Esophagus (tissue), 2 donors: Measurements from ENCODE around the gene KLHL40. TPM values are rescaled to one million over a fixed set of nuclear protein-coding genes. Genes with fewer than 3 reads are reported as not detected.

Experiments
- H3K27ac ChIP-seq, 2 donors: one replicate each; pipeline ENCODE4 v1.5.1; 2013; ENCODE audit warnings: low read depth in 2 of 2, mild to moderate bottlenecking in 2 of 2, inconsistent platforms in 1 of 2, low read length in 1 of 2, moderate library complexity in 1 of 2
- H3K27me3 ChIP-seq, 2 donors: one replicate each; pipeline ENCODE4 v1.6.1; 2013; ENCODE audit warnings: low read length in 2 of 2, control low read depth in 1 of 2, mild to moderate bottlenecking in 1 of 2; ENCODE audit not compliant: insufficient read depth in 2 of 2, control insufficient read depth in 1 of 2
- H3K36me3 ChIP-seq, 2 donors: one replicate each; pipeline ENCODE4 v1.6.1; 2013; ENCODE audit warnings: low read length in 1 of 2; ENCODE audit not compliant: control insufficient read depth in 2 of 2, insufficient read depth in 2 of 2
- H3K4me1 ChIP-seq, 2 donors: one replicate each; pipeline ENCODE4 v1.6.1; 2013; ENCODE audit warnings: low read length in 1 of 2; ENCODE audit not compliant: control insufficient read depth in 2 of 2, insufficient read depth in 2 of 2
- H3K4me3 ChIP-seq, 2 donors: one replicate each; pipeline ENCODE4 v1.5.1; 2013; ENCODE audit warnings: low read length in 2 of 2, mild to moderate bottlenecking in 2 of 2, low read depth in 1 of 2, moderate library complexity in 1 of 2
- H3K9me3 ChIP-seq, 2 donors: one replicate each; pipeline ENCODE4 v1.6.1; 2013; ENCODE audit warnings: mild to moderate bottlenecking in 2 of 2, low read depth in 1 of 2, low read length in 1 of 2, moderate library complexity in 1 of 2; ENCODE audit not compliant: control insufficient read depth in 2 of 2, insufficient read depth in 1 of 2
- WGBS, 2 donors: extraction: QIAGEN DNeasy Blood & Tissue Kit; methylation state at CpG; one replicate each; pipeline ENCODE4 v1.1.7; 2013; 5-methylcytosine and 5-hydroxymethylcytosine counted together
- polyA plus RNA-seq, 2 donors: library from polyadenylated mRNA; stranded (reverse); fragments of 200-250 nt; gene quantifications; one replicate each; pipeline ENCODE4 v1.2.3, GENCODE V29; 2013
- donor health status: healthy with polysubstance abuse.
- donor health status: Bipolar disorder and iron deficiency.

The KLHL40 gene
- polyA plus RNA-seq, 2 donors = 0.02 TPM; not detected in 1

DNA sequence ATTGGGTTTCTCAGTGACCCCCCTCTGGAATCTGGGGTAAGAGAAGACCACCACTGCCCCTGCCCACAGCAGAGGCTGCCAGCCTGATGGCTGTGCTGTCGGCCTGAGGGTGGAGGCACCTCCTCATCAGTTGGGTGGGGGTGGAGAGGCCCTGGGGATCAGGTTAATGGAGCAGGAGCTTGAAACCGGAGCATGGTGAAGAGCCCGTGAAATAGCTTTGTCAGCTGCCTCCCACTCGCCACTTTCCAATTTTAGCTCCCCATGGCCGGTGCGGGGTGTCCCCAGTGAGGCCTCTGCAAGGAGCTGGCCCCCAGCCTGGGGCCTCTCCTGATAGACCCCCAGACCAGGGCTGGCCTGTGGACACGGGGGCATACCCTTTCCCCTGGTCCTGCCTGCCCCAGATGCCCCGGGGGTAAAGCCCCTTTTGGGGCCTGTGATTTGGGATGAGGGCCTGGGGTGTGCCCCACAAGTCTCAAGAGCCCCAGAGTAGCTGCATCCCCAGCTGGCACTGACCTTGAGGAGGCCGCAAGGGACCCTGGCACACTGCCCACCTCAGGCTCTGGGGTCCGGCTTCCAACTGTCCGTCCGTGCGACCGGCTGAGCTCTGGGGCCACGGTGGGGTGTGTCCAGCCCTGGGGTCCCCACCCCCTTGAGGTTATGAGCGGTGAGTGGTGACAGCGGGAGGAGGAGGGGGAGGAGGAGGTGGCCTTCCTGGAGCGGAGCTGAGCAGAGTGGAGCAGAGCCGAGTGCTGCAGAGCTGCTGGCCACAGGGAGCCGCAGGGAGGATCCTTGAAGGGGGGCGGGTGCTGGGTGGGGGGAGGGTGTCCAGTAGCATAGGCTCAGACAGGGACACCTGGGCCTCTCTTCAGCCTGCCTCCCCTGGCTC lies 17.0 kb downstream of the KLHL40 start, which contains the start of gene HHATL:
HHATL (minus strand) TSS at position 733 of the 886 bp plus-strand sequence. CDS start 1,972 bp downstream, outside the sequence.
- H3K27ac ChIP-seq = no peak within 1 kb of the TSS
- H3K27me3 ChIP-seq = no peaks in the 10 kb centered on the region
- H3K4me3 ChIP-seq = no peak within 1 kb of the TSS
- H3K4me1 ChIP-seq = no peaks in the 10 kb centered on the region
- 76 to 78% methylated on average over 17 to 21 of the region's 21 CpGs for WGBS, 2 donors
- no peaks in the 10 kb centered on the region for H3K36me3 ChIP-seq
- H3K9me3 ChIP-seq = no peaks in the 10 kb centered on the region

DNA sequence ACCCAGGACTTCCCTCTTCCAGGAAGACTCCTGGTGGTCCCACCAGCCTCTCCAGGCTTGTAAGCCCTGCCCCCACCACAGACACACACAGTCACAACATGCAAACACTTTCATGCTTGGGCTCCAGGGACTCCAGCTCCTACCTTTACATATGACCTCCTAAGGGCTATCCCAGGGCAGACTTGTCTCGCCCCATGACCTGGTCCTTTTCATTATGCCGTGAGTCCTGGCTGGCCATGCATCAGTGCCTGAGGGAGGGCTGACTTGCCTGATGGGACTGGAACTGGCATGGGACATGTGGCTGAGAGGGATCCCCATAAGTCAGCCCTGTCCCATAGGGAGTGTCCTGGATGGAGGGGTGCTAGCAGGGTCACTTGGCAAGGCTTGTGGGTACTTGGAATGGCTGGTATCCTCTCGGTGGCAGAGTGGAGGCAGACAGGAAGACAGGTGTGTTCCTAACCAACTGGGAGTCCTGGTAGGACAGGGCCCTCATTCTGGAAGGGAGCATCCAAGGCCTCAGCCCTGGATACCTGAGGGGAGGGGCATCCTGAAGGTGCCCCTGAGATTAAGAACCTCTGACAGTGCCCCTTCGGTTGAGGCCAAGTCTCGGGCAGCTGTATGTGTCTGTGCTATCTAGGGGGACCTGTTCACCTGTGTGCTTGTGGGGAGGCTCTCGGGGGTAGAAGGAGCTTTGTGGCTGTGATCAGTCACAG lies 17.8 kb downstream of the KLHL40 start:
- Histone ChIP-seq H3K4me1 (no peaks in the 10 kb centered on the region), H3K9me3 (no peaks in the 10 kb centered on the region), H3K27me3 (no peaks in the 10 kb centered on the region), H3K36me3 (no peaks in the 10 kb centered on the region), H3K27ac (no peak overlapping the region), H3K4me3 (no peak overlapping the region)
- WGBS, 2 donors = 86 to 87% methylated on average over 6 of the region's 6 CpGs

DNA sequence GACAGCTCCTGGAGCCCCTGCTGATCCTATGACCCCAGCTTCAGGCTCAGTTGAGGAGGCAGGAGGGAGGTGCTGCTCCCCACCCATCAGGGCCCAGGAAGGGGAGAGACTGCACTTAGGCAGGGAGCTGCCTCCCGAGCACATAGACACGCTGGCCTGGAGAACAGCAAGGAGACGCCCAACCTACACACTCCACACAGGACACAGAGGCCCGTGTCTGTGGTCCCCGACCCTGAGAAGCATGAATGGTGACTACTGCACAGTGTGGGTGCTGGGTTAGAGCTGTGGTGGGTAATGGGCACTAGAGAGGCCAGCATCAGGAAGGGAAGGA lies 18.3 kb downstream of the KLHL40 start:
- H3K27ac ChIP-seq = no peak overlapping the region
- H3K4me1 ChIP-seq = no peaks in the 10 kb centered on the region
- H3K9me3 ChIP-seq = no peaks in the 10 kb centered on the region
- 83 to 84% methylated on average over 5 of the region's 5 CpGs for WGBS, 2 donors
- no peaks in the 10 kb centered on the region for H3K36me3 ChIP-seq
- no peaks in the 10 kb centered on the region for H3K27me3 ChIP-seq
- no peak overlapping the region for H3K4me3 ChIP-seq

DNA sequence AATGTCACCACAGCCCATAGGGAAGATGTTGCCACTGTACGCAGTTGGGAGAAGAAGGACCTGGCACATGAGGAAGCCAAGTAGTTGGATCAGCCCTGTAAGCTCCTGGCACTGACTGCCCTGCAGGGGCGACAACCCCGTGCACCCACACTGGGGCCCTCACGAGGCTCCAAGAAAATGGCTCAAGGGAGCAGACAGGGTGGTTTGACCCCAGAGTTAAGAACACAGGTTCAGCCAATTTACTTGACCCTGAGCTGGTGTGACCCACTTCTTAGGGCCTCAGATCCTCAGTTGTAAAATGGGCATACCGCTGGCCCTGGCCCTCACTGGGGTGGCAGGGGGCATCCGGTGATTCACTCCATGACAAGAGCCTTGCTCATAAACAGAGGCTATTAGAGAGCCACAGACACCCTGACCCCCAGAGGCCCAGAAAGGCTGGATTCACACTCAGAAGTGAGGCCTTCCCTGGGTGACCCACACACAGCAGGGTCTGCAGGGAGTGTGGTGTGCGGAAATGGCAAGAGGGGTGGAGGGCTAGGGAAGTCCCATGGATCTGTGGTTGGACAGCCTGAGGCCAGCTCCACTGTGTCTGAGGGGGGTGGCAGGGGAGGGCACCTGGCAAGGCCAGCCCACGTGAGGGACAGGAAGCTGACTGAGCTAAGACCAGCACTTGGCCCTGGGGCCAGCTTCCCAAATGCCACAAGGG lies 19.0 kb downstream of the KLHL40 start:
- Histone ChIP-seq H3K4me3 (no peak overlapping the region), H3K9me3 (no peaks in the 10 kb centered on the region), H3K36me3 (no peaks in the 10 kb centered on the region), H3K27ac (no peak overlapping the region), H3K4me1 (no peaks in the 10 kb centered on the region), H3K27me3 (no peaks in the 10 kb centered on the region)
- 81 to 84% methylated on average over 8 of the region's 8 CpGs for WGBS, 2 donors

DNA sequence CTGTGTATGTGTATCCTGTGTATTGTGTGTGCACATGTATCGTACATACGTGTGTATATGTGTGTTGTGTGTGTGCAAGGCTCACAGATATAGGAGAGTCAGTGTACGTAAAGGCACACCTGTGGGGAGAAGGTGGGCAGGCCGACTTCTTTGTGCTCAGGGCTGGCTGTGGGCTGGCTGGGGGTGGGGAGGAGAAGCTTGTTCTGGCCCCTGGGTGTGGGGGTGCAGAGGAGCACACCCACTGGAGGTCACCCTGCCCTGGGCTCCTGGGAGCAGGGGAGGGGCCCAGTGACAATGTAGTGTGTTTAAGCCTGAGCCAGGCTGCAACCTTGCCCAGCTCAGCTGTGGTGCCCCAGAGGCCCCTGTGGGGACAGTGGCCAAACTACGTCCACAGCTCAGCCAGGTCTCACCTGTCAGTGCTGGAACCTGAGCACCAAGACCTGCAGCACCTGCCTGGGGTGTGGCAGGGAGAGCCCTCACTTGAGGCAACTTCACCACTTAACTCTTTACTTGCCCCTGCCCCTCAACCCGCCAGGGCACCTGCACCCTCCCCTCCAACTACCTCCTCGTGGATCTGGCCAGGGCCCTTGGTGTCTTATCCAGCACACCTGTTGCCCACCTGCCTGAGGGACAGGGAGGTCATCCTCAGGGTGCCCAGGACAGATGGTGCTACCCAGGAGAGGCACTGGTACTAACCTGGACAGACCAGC lies 19.9 kb downstream of the KLHL40 start:
- WGBS, 2 donors = 76 to 81% methylated on average over 7 of the region's 7 CpGs
- H3K4me1 ChIP-seq = no peaks in the 10 kb centered on the region
- no peaks in the 10 kb centered on the region for H3K27me3 ChIP-seq
- no peaks in the 10 kb centered on the region for H3K9me3 ChIP-seq
- no peak overlapping the region for H3K27ac ChIP-seq
- no peak overlapping the region for H3K4me3 ChIP-seq
- H3K36me3 ChIP-seq = no peaks in the 10 kb centered on the region

DNA sequence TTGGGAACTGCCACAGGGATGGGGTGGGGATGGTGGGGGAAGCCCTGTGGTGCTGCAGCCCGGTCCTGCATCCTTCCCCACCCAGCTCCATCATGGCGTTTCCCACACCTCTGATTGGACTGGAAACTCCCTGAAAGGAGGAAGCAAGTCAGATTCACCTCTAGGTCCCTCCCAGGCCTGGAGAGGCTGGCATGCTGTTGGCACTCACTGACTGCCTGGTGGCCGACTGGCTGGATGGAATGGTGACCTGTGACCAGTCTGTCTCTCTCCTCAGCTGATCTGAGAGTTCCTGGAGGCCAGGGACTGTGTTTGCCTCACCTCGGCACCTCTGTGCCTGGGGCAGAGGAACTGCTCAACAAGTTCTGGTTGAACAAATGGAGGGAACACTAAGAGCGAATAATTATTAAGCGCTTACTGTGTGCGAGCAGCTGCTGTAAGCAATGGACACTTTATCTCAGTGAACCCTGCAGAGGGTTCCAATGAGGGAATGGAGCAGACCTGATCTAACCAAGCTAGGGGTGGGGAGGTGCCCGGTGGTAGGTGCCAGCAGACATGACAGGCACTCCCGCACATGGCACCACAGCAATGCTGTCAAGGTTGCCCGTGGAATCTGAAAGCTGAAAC lies 20.7 kb downstream of the KLHL40 start:
- Histone ChIP-seq H3K36me3 (no peaks in the 10 kb centered on the region), H3K4me3 (no peak overlapping the region), H3K27me3 (no peaks in the 10 kb centered on the region), H3K9me3 (no peaks in the 10 kb centered on the region), H3K4me1 (no peaks in the 10 kb centered on the region), H3K27ac (no peak overlapping the region)
- 75 to 76% methylated on average over 10 of the region's 10 CpGs for WGBS, 2 donors

DNA sequence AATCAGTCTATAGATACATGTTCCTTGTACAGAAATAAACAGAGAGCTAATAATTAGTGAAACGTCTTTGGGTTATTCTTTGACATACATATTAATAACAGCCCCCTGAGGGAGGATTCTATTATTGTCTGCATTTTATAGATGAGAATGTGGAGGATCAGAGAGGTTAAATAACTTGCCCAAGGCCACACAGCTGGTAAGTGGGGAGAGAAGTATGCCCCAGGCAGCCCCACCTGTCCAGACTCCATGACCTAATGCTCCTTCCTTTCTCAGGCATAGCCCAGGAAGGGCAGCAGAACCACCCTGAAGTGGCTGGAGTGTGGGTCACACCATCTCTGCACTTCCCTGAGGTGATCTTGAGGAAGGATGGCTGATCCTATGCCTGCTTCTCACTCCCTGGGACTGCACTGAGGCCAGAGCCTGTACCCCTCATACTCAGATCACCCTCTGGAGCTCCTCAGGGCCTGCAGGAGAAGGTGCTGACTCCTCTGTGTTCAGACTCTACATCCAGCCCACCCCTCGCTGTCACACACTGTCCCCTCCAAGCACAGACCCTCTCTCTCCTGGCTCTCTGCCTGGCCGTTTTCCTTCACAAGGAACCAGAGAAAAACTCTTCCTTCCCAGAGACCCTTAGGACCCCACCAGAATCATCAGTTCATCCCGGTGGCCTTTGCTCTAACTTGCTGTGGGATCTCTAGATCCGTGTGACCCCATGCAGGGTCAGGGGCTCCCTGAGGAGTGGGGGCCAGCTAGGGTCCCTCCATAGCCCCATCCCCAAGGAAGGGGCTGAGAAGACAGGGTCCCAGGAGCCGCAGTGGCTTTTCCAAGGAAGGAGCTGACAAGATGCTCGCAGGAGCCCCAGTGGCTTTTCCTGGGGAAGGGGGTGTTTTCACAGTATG lies 21.6 kb downstream of the KLHL40 start:
- Histone ChIP-seq H3K36me3 (no peaks in the 10 kb centered on the region), H3K4me3 (no peak overlapping the region), H3K27me3 (no peaks in the 10 kb centered on the region), H3K9me3 (no peaks in the 10 kb centered on the region), H3K27ac (no peak overlapping the region), H3K4me1 (no peaks in the 10 kb centered on the region)
- 68 to 73% methylated on average over 7 of the region's 7 CpGs for WGBS, 2 donors

DNA sequence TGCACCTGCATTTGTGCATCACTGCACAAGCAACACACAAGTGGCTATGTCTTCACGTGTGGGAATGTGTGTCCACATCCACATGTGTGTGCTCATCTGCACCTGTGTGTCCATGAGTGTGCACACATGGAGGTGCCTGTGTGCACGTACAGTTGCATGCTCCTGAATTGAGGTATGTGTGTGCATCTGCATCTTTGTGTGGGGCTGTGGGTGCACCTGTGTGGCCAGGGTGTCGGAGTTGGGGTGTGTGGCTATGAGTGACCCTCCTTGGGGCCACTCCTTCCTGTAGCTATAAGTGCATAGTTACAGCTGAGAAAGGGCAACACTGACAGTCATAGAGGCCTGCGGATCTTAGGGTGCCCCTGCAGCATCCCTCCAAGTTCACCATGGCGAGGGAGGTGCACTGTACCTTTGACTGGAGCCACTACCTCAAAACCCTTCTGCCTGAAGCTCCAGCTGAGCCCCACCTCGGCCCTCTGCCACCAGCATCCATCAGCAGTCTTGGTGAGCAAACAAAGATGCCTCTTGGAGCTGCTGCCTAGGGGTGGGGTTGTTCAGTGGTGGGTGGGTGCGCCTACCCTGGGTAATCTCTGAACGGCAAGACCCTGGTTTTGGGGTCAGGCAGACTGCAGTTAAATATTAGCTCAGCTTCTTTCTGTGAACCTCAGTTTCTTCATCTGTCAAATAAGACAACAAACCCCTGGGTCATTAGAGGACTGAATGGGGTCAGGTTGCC lies 22.5 kb downstream of the KLHL40 start:
- H3K27ac ChIP-seq = no peak overlapping the region
- no peak overlapping the region for H3K4me3 ChIP-seq
- no peaks in the 10 kb centered on the region for H3K9me3 ChIP-seq
- H3K27me3 ChIP-seq = no peaks in the 10 kb centered on the region
- no peaks in the 10 kb centered on the region for H3K36me3 ChIP-seq
- H3K4me1 ChIP-seq = no peaks in the 10 kb centered on the region
- 71 to 81% methylated on average over 8 of the region's 8 CpGs for WGBS, 2 donors
